Type B pancreatic cell (in vitro differentiated cells): ENCODE data around the gene LRRFIP1. TPM values are rescaled to one million over a fixed set of nuclear protein-coding genes. Genes with fewer than 3 reads are reported as not detected.

Source experiments
- DNase-seq: peaks from one replicate; pipeline ENCODE4 v3.0.0; 2021; ENCODE audit warnings: mixed read lengths; ENCODE audit not compliant: unreplicated experiment; ENCODE audit errors: extremely low spot score
- H3K27ac Mint-ChIP-seq: 2 replicates; pipeline ENCODE4 v1.8.0; 2021; ENCODE audit warnings: mild to moderate bottlenecking, mixed read lengths
- H3K27me3 Mint-ChIP-seq: 2 replicates; pipeline ENCODE4 v1.8.0; 2021; ENCODE audit warnings: mixed read lengths
- H3K36me3 Mint-ChIP-seq: 2 replicates; pipeline ENCODE4 v1.8.0; 2021; ENCODE audit warnings: mixed read lengths
- H3K4me1 Mint-ChIP-seq: one replicate; pipeline ENCODE4 v1.8.0; 2021; ENCODE audit warnings: mixed read lengths; ENCODE audit not compliant: unreplicated experiment
- H3K4me3 Mint-ChIP-seq: 2 replicates; pipeline ENCODE4 v1.8.0; 2021; ENCODE audit warnings: mild to moderate bottlenecking, mixed read lengths
- H3K9me3 Mint-ChIP-seq: 2 replicates; pipeline ENCODE4 v1.8.0; 2021; ENCODE audit warnings: mixed read lengths
- total RNA-seq: library from RNA; stranded (reverse); gene quantifications from 2 replicates; pipeline ENCODE4 v1.2.1, GENCODE V29; 2021; ENCODE audit warnings: low replicate concordance
- TF ChIP-seq, protein P1 (sequence below): fragments of 200-600 bp; sonication (generic); conservative IDR thresholded peaks from 2 replicates; pipeline ENCODE4 v1.5.0; 2021; ENCODE audit warnings: antibody characterized with exemption, mild to moderate bottlenecking

Gene LRRFIP1
- total RNA-seq, 1 donor from 2014 or later, result 53.8 TPM

DNA sequence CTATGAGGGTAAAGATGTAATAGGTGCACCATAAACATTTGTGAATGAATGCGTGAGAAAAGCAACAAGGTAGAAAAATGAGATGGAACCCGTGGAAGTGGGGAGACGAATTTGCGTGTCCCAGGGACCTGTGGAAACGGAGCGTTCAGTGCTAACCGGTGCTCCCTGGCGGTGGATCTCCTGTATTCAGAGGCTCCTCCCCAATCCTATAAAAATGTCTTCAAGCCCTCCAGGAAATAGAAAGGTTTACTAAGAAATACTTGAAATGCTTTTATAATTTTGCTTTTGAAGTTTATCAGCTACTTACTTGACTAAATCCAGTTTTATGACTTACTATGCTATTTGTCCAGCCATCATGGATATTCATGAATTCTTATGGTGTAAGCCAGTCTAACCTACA is 108.4 kb downstream of the LRRFIP1 start:
- Mint-ChIP-seq H3K27ac (no peak overlapping the region), H3K9me3 (no peaks in the 10 kb centered on the region), H3K4me1 (peaks cover 50% of the 10 kb centered on the region), H3K4me3 (no peak overlapping the region), H3K36me3 (peaks cover 15% of the 10 kb centered on the region), H3K27me3 (no peaks in the 10 kb centered on the region)
- no peak for DNase-seq
- TF ChIP-seq, protein P1, sequence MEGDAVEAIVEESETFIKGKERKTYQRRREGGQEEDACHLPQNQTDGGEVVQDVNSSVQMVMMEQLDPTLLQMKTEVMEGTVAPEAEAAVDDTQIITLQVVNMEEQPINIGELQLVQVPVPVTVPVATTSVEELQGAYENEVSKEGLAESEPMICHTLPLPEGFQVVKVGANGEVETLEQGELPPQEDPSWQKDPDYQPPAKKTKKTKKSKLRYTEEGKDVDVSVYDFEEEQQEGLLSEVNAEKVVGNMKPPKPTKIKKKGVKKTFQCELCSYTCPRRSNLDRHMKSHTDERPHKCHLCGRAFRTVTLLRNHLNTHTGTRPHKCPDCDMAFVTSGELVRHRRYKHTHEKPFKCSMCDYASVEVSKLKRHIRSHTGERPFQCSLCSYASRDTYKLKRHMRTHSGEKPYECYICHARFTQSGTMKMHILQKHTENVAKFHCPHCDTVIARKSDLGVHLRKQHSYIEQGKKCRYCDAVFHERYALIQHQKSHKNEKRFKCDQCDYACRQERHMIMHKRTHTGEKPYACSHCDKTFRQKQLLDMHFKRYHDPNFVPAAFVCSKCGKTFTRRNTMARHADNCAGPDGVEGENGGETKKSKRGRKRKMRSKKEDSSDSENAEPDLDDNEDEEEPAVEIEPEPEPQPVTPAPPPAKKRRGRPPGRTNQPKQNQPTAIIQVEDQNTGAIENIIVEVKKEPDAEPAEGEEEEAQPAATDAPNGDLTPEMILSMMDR, result no peak

DNA sequence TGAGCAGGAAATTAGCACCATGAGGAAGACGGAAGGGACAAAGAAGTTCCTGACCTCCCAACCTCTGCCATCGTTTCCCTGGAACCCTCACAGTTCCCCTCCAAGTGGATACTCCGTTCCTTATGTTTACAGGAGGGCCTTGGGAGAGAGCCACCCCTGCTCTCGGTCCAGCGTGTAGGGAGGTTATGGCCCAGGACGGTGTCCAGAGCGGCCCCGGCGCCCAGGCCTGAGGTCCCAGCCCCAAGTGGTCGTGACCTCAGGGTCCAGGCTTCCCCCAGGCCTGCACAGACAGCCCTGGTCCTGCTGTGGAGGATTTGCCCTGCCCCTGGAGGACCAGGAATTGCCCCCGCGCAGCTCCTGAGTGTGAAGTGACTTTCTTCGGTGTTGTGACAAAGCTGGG is 109.4 kb downstream of the LRRFIP1 start:
- H3K27ac Mint-ChIP-seq, result peak overlapping the region; percentile 61
- H3K4me1 Mint-ChIP-seq, result peaks cover 48% of the 10 kb centered on the region
- TF ChIP-seq, protein P1, result no peak
- DNase-seq, result no peak
- peaks cover 12% of the 10 kb centered on the region for H3K36me3 Mint-ChIP-seq
- no peaks in the 10 kb centered on the region for H3K9me3 Mint-ChIP-seq
- no peaks in the 10 kb centered on the region for H3K27me3 Mint-ChIP-seq
- H3K4me3 Mint-ChIP-seq, result peak overlapping the region; percentile 49

DNA sequence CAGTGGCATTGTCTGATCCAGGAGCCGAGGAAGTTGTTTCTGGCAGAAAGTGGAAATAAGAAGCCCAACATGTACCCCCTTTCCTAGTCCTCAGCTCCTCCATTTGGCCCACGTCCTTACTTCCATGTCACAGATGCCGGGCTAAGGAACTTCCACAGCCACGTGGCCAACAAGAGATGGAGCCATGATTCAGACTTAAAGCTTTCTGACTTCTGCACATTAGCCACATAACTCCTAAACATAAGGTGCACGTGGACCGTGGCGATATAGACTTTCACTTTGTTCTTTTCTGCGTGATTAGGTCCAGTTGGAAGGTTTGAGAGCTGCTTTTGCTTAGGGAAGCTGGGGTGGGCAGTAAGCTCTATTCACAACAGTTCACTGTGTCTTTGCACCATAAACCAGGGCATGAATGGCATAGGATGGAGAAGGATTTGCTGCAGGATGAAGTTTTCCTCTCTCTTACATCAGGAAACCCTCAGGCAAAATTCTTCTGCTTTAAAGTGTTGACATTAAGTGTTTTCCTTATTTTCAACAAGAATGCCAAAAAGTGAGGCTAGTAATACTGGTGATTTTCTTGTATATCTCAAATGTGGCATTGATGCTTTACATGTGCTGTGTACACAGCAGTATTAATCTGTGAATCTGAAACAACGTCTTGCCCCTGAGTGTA is 109.9 kb downstream of the LRRFIP1 start:
- Mint-ChIP-seq H3K36me3 (peaks cover 12% of the 10 kb centered on the region), H3K4me1 (peaks cover 45% of the 10 kb centered on the region), H3K4me3 (no peak overlapping the region), H3K27ac (no peak overlapping the region), H3K9me3 (no peaks in the 10 kb centered on the region), H3K27me3 (no peaks in the 10 kb centered on the region)
- DNase-seq, result no peak
- TF ChIP-seq, protein P1, result no peak

DNA sequence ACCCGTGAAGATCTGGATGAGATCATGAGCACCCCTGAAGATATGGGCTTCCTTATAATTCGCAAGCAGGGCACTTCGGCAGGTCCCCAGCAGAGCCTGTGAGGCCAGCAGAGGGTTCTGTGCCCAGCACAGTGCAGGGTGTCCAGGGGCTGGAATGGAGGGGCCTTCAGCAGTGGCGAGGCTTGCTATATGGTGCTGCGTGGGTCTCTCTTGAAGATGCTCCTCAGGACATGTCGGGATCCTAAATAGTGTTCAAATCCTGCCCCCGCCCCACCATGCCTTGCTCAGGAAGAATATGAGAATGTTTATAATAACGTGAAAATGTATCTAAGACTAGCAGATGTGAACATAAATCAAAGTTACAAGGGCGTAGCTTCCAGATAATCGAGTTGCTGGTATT is 110.9 kb downstream of the LRRFIP1 start:
- no peak overlapping the region for H3K4me3 Mint-ChIP-seq
- no peak for DNase-seq
- H3K36me3 Mint-ChIP-seq, result peaks cover 12% of the 10 kb centered on the region
- H3K4me1 Mint-ChIP-seq, result peaks cover 45% of the 10 kb centered on the region
- H3K9me3 Mint-ChIP-seq, result no peaks in the 10 kb centered on the region
- TF ChIP-seq, protein P1, result no peak
- H3K27ac Mint-ChIP-seq, result no peak overlapping the region
- no peaks in the 10 kb centered on the region for H3K27me3 Mint-ChIP-seq

DNA sequence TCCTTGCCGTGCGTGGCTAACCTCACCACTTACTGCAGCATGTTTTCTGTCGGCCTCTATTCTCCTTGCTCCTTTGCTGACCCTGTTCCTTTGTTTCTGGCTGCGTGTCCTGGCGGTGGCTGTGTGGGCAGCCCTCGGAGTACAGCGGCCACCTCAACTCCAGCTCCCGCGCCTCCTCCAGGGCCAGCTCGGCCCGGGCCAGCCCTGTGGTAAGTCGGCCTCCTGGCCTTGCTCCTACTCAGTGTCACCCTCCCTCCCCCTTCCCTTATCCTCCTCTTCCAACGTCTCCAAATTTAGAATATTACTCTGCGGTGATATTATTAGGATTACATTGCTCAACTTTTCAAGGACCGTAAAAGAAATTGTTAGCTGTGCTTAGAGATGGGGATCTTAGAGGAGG is 111.7 kb downstream of the LRRFIP1 start:
- Mint-ChIP-seq H3K36me3 (peaks cover 12% of the 10 kb centered on the region), H3K27ac (peak overlapping the region; percentile 26), H3K9me3 (no peaks in the 10 kb centered on the region), H3K27me3 (no peaks in the 10 kb centered on the region), H3K4me3 (no peak overlapping the region), H3K4me1 (peaks cover 47% of the 10 kb centered on the region)
- no peak for DNase-seq
- TF ChIP-seq, protein P1, result no peak
